DND-41 (cell line): ENCODE measurements around the gene TNS3.

Experiments used
- ATAC-seq: fragments of 200-7000 bp; cut with Tn5 transposase; 3 replicates; pipeline ENCODE4 v1.9.1; 2021; ENCODE audit warnings: low read depth; ENCODE audit not compliant: insufficient read depth
- DNase-seq: peaks from one replicate; pipeline ENCODE4 v3.0.0-alpha.2; 2020
- H2AFZ ChIP-seq: 2 replicates; pipeline ENCODE4 v1.6.0; 2012; ENCODE audit warnings: low read depth, low read length
- H3K27ac ChIP-seq: 2 replicates; pipeline ENCODE4 v1.5.1; 2012; ENCODE audit warnings: low read length, inconsistent platforms
- H3K27me3 ChIP-seq: fragments of 200-600 bp; sonication (generic); 2 replicates; pipeline ENCODE4 v1.6.0; 2012; ENCODE audit warnings: low read length, mild to moderate bottlenecking, inconsistent platforms; ENCODE audit not compliant: insufficient read depth, poor library complexity
- H3K36me3 ChIP-seq: 2 replicates; pipeline ENCODE4 v1.5.1; 2012; ENCODE audit warnings: low read length, inconsistent platforms; ENCODE audit not compliant: insufficient read depth
- H3K4me1 ChIP-seq: 2 replicates; pipeline ENCODE4 v1.5.1; 2012; ENCODE audit warnings: mild to moderate bottlenecking, low read length; ENCODE audit not compliant: insufficient read depth
- H3K4me2 ChIP-seq: 2 replicates; pipeline ENCODE4 v1.6.0; 2012; ENCODE audit warnings: mild to moderate bottlenecking, moderate library complexity, low read length, inconsistent platforms; ENCODE audit not compliant: insufficient read depth
- H3K4me3 ChIP-seq, 2 experiments: fragments of 200-600 bp in 1 of 2; shearing (Covaris generic) in 1 of 2; 2 replicates each; pipeline ENCODE4 v1.5.1; 2012 to 2016; ENCODE audit warnings: inconsistent platforms in 2 of 2, low read length in 2 of 2, mild to moderate bottlenecking in 2 of 2, low read depth in 1 of 2, moderate library complexity in 1 of 2
- H3K79me2 ChIP-seq: 2 replicates; pipeline ENCODE4 v1.6.0; 2012; ENCODE audit warnings: low read length, inconsistent platforms; ENCODE audit not compliant: insufficient read depth
- H3K9ac ChIP-seq: 2 replicates; pipeline ENCODE4 v1.6.0; 2012; ENCODE audit warnings: low read depth, mild to moderate bottlenecking, inconsistent platforms, low read length, moderate library complexity
- H3K9me3 ChIP-seq: 2 replicates; pipeline ENCODE4 v1.5.1; 2012; ENCODE audit warnings: low read length, moderate library complexity, mild to moderate bottlenecking, inconsistent platforms; ENCODE audit not compliant: insufficient read depth, severe bottlenecking
- H4K20me1 ChIP-seq: 2 replicates; pipeline ENCODE4 v1.6.0; 2012; ENCODE audit warnings: low read length; ENCODE audit not compliant: insufficient read depth
- CTCF ChIP-seq: IDR thresholded peaks from 2 replicates; pipeline ENCODE4 v1.5.1; 2012; ENCODE audit warnings: borderline replicate concordance, low read length, moderate library complexity, mild to moderate bottlenecking; ENCODE audit not compliant: poor library complexity, severe bottlenecking; ENCODE audit errors: extremely low read depth
- EZH2 ChIP-seq: IDR thresholded peaks from 3 replicates; pipeline ENCODE4 v1.6.1; 2012; ENCODE audit warnings: borderline replicate concordance, low read depth, mild to moderate bottlenecking, moderate library complexity, low read length, inconsistent platforms; ENCODE audit not compliant: severe bottlenecking

Gene TNS3

GRCh38 chr7:47488201-47488968 is 93.5 kb downstream of the TNS3 start:
- H3K9me3 ChIP-seq: no peaks in the 10 kb centered on the region
- H4K20me1 ChIP-seq: no peaks in the 10 kb centered on the region
- no peak overlapping the region for H2AFZ ChIP-seq
- TF ChIP-seq EZH2 (no peak), CTCF (no peak)
- DNase-seq: no peak
- H3K79me2 ChIP-seq: no peaks in the 10 kb centered on the region
- no peaks in the 10 kb centered on the region for H3K36me3 ChIP-seq
- no peak overlapping the region for H3K27ac ChIP-seq
- H3K4me3 ChIP-seq: no peak overlapping the region
- H3K4me2 ChIP-seq: no peak overlapping the region
- H3K27me3 ChIP-seq: no peaks in the 10 kb centered on the region
- H3K4me1 ChIP-seq: no peaks in the 10 kb centered on the region
- no peak for ATAC-seq
- no peak overlapping the region for H3K9ac ChIP-seq

- Histone ChIP-seq H3K36me3 (no peaks in the 10 kb centered on the region), H3K27me3 (no peaks in the 10 kb centered on the region), H3K4me1 (no peaks in the 10 kb centered on the region), H4K20me1 (no peaks in the 10 kb centered on the region), H2AFZ (no peak overlapping the region), H3K79me2 (no peaks in the 10 kb centered on the region), H3K4me2 (no peak overlapping the region), H3K4me3 (no peak overlapping the region), H3K27ac (no peak overlapping the region), H3K9me3 (no peaks in the 10 kb centered on the region), H3K9ac (no peak overlapping the region)
- no peak for ATAC-seq
- TF ChIP-seq EZH2: no peak
- TF ChIP-seq CTCF: no peak
- no peak for DNase-seq
These were observed 96.1 kb downstream of the TNS3 start for GRCh38 chr7:47485640-47486435.

DNA sequence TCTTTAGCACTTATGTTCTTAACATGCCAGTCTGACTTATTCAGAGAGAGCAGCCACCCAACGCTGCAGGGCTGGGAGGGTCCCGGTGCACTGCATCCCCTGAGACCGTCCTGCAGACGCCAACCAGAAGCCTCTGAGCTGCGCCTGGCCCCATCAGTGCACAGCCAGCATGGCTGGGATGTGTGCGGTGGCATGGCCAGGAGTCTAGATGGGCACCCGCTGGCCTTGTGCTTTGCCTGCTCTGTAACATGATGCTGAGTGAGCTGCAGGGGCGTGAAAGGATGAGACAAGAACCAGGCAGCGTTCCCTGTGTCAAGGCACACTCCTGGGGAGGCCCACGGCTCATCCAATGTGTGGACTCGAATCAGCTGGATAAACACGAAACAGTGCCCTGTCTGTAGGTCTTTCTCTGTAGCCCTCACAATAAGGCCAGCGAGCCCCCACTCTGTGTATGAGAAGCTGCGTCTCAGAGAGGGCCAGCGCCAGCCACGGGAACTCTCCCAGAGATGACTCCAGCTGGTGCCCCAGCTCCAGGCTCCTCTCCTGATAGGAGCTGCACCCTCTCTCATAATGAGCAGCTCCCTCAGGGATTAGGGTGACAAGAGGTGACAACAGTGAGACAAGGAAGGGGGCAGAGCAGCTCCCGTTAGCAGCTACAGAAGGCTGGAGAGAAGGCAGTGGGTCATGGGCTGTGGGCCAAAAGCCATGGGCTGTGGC is 96.8 kb downstream of the TNS3 start:
- TF ChIP-seq CTCF: no peak
- no peak for TF ChIP-seq EZH2
- Histone ChIP-seq H3K9ac (no peak overlapping the region), H2AFZ (no peak overlapping the region), H3K36me3 (no peaks in the 10 kb centered on the region), H3K4me3 (no peak overlapping the region), H3K9me3 (no peaks in the 10 kb centered on the region), H3K27ac (no peak overlapping the region), H3K27me3 (no peaks in the 10 kb centered on the region), H3K4me1 (no peaks in the 10 kb centered on the region), H3K79me2 (no peaks in the 10 kb centered on the region), H4K20me1 (no peaks in the 10 kb centered on the region), H3K4me2 (no peak overlapping the region)
- DNase-seq (no peak), ATAC-seq (no peak)
